ENCODE data around the gene SWSAP1. TPM values are rescaled to one million over a fixed set of nuclear protein-coding genes. Genes with fewer than 3 reads are reported as not detected.
A peak's percentile ranks its signal among the peaks of the same experiment; 100 is the strongest.

The SWSAP1 gene
- total RNA-seq, 1 donor from 2014 or later: 2.9 TPM

GRCh38 chr19:11379857-11380350 lies 5.4 kb downstream of the SWSAP1 start:
- no peak overlapping the region for H3K4me3 ChIP-seq (ENCODE audit: low read depth, low read length)
- no peaks in the 10 kb centered on the region for H3K36me3 ChIP-seq (ENCODE audit: control insufficient read depth, insufficient read depth, low read length)
- no peak for DNase-seq (ENCODE audit: low read depth)
- TF ChIP-seq CTCF (IDR thresholded peaks at IDR 0.05; ENCODE audit: insufficient read depth, low read length, poor library complexity, severe bottlenecking): no peak
- peaks cover 12% of the 10 kb centered on the region for H3K27me3 ChIP-seq (ENCODE audit: control insufficient read depth, insufficient read depth, low read length)

GRCh38 chr19:11380653-11381537 lies 6.4 kb downstream of the SWSAP1 start:
- Histone ChIP-seq H3K27me3 (ENCODE audit: control insufficient read depth, insufficient read depth, low read length) (peaks cover 12% of the 10 kb centered on the region), H3K4me3 (ENCODE audit: low read depth, low read length) (peak overlapping the region; percentile 49), H3K36me3 (ENCODE audit: control insufficient read depth, insufficient read depth, low read length) (no peaks in the 10 kb centered on the region)
- peak; percentile 67 for TF ChIP-seq CTCF (IDR thresholded peaks at IDR 0.05; ENCODE audit: insufficient read depth, low read length, poor library complexity, severe bottlenecking)
- DNase-seq (ENCODE audit: low read depth): peak; percentile 81

GRCh38 chr19:11382898-11383705 lies 8.6 kb downstream of the SWSAP1 start:
- H3K36me3 ChIP-seq (ENCODE audit: control insufficient read depth, insufficient read depth, low read length): no peaks in the 10 kb centered on the region
- no peak for DNase-seq (ENCODE audit: low read depth)
- peaks cover 12% of the 10 kb centered on the region for H3K27me3 ChIP-seq (ENCODE audit: control insufficient read depth, insufficient read depth, low read length)
- TF ChIP-seq CTCF (IDR thresholded peaks at IDR 0.05; ENCODE audit: insufficient read depth, low read length, poor library complexity, severe bottlenecking): peak; percentile 82
- peak overlapping the region; percentile 36 for H3K4me3 ChIP-seq (ENCODE audit: low read depth, low read length)

GRCh38 chr19:11383706-11384048 lies 9.2 kb downstream of the SWSAP1 start:
- no peak for DNase-seq (ENCODE audit: low read depth)
- no peak for TF ChIP-seq CTCF (IDR thresholded peaks at IDR 0.05; ENCODE audit: insufficient read depth, low read length, poor library complexity, severe bottlenecking)
- peak overlapping the region; percentile 36 for H3K4me3 ChIP-seq (ENCODE audit: low read depth, low read length)
- no peaks in the 10 kb centered on the region for H3K36me3 ChIP-seq (ENCODE audit: control insufficient read depth, insufficient read depth, low read length)
- H3K27me3 ChIP-seq (ENCODE audit: control insufficient read depth, insufficient read depth, low read length): peaks cover 12% of the 10 kb centered on the region

- no peak for TF ChIP-seq CTCF (IDR thresholded peaks at IDR 0.05; ENCODE audit: insufficient read depth, low read length, poor library complexity, severe bottlenecking)
These were observed 10.3 kb downstream of the SWSAP1 start for GRCh38 chr19:11384778-11385129.

More at GRCh38 chr19:11384778-11385129, 10.3 kb downstream of the SWSAP1 start:
- H3K4me3 ChIP-seq (ENCODE audit: low read depth, low read length): no peak overlapping the region
- H3K27me3 ChIP-seq (ENCODE audit: control insufficient read depth, insufficient read depth, low read length): peaks cover 12% of the 10 kb centered on the region
- no peak for DNase-seq (ENCODE audit: low read depth)
- H3K36me3 ChIP-seq (ENCODE audit: control insufficient read depth, insufficient read depth, low read length): no peaks in the 10 kb centered on the region

Data from kidney epithelial cell (primary cell).